Thyroid gland (tissue), 4 donors: Measurements from ENCODE around the gene C1QL1. TPM values are rescaled to one million over a fixed set of nuclear protein-coding genes. Genes with fewer than 3 reads are reported as not detected.
"Not testable (repeated sequence)": the region's sequence is repeated elsewhere in the genome, so short reads cannot be mapped to it uniquely, and the experiment has no call there.

Source experiments
- DNase-seq, 2 donors: peaks; one replicate each; pipeline ENCODE4 v3.0.0-alpha.2; 2019
- H3K27ac ChIP-seq, 3 donors: fragments of 200-600 bp; sonication (generic); 1 replicate in 2 of 3; 2 replicates in 1 of 3; pipeline ENCODE4 v1.5.1; 2016 to 2019; ENCODE audit warnings: mild to moderate bottlenecking in 1 of 3, moderate library complexity in 1 of 3
- H3K27me3 ChIP-seq: fragments of 200-600 bp; sonication (generic); one replicate; pipeline ENCODE4 v1.5.1; 2019
- H3K36me3 ChIP-seq, 2 donors: fragments of 200-600 bp; sonication (generic); one replicate each; pipeline ENCODE4 v1.5.1; 2016 to 2019
- H3K4me1 ChIP-seq, 2 donors: fragments of 200-600 bp; sonication (generic); one replicate each; pipeline ENCODE4 v1.5.1; 2017 to 2019
- H3K4me3 ChIP-seq, 3 donors: fragments of 200-600 bp; sonication (generic); replicated peaks in 1 of 3; 1 replicate in 2 of 3; 2 replicates in 1 of 3; pipeline ENCODE4 v1.5.1; 2016; ENCODE audit warnings: mild to moderate bottlenecking in 1 of 3
- H3K9me3 ChIP-seq: fragments of 200-600 bp; sonication (generic); one replicate; pipeline ENCODE4 v1.5.1; 2017
- POLR2A ChIP-seq, 2 donors: fragments of 450-650 bp; IDR thresholded peaks; one replicate each; pipeline ENCODE4 v1.6.1; 2017; ENCODE audit warnings: antibody characterized with exemption in 2 of 2, mild to moderate bottlenecking in 2 of 2, moderate library complexity in 1 of 2
- WGBS, 2 donors: methylation state at CpG; one replicate each; pipeline ENCODE4 v1.1.5; 2017; 5-methylcytosine and 5-hydroxymethylcytosine counted together
- intact Hi-C: fragments of 100-400 bp; cut with DNase I; formaldehyde crosslinking; loops from one replicate; pipeline ENCODE4 v1.15.1; 2023
- total RNA-seq, 4 donors: library from RNA; depleted of rRNA; stranded (reverse); fragments of >200 nt; gene quantifications; one replicate each; pipeline ENCODE4 v1.2.3, GENCODE V29; 2016
- TF ChIP-seq, protein P1 (sequence below), 6 experiments: fragments of 200-600 bp in 3 of 6; fragments of 450-650 bp in 3 of 6; sonication (generic) in 3 of 6; IDR thresholded peaks; one replicate each; pipeline ENCODE4 v1.5.1; 2016 to 2019; ENCODE audit warnings: antibody characterized with exemption in 6 of 6, mild to moderate bottlenecking in 2 of 6, inconsistent platforms in 1 of 6, moderate library complexity in 1 of 6

Gene C1QL1
- total RNA-seq, 4 donors from 2014 or later, result 0.59 to 0.75 TPM; not detected in 2

DNA sequence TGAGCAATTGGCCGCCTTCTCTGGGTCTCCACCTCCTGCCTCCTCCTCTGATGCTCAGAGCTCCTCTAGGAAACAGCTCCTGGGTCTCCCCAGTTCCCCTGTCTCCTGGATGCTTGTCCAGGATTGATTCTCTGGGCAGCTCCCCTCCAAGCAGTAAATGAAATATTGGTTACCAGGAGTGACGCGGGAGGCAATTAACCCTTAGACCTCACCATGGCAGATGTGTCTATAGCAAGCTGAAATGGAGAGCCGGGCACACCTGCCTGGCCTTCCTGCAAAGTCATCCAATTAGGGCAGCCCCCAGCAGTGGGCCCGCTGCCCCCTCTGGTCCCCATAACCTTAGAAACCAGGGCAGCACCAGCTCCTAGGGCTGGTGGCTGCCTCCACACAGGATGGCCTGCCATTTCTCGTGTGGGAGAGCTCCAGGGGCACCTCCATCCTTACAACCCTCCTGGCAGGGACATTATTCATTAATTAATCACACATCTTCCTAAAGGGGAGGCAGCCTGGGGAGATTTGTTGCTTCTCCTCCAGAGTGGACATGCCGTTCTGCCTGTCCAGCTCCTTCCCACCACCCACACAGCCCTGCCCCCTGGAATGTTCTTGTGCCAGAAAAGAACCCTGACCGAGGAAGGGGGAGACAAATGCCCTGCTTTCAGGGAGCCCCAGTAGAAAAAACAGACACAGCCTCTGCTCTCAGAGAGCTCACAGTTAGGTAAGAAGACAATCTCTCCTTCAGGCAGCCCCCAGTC lies 12.3 kb downstream of the C1QL1 start:
- Histone ChIP-seq H3K27ac (no peak overlapping the region), H3K9me3 (no peaks in the 10 kb centered on the region), H3K36me3 (no peaks in the 10 kb centered on the region), H3K4me1 (peaks cover 2 to 8% of the 10 kb centered on the region in 2 donors), H3K4me3 (no peak overlapping the region), H3K27me3 (no peaks in the 10 kb centered on the region)
- intact Hi-C loops, result no loop called here
- 86% methylated on average over 2 to 8 of the region's 8 CpGs for WGBS, 2 donors
- TF ChIP-seq POLR2A (IDR thresholded peaks at IDR 0.05), result no peak
- TF ChIP-seq, protein P1, sequence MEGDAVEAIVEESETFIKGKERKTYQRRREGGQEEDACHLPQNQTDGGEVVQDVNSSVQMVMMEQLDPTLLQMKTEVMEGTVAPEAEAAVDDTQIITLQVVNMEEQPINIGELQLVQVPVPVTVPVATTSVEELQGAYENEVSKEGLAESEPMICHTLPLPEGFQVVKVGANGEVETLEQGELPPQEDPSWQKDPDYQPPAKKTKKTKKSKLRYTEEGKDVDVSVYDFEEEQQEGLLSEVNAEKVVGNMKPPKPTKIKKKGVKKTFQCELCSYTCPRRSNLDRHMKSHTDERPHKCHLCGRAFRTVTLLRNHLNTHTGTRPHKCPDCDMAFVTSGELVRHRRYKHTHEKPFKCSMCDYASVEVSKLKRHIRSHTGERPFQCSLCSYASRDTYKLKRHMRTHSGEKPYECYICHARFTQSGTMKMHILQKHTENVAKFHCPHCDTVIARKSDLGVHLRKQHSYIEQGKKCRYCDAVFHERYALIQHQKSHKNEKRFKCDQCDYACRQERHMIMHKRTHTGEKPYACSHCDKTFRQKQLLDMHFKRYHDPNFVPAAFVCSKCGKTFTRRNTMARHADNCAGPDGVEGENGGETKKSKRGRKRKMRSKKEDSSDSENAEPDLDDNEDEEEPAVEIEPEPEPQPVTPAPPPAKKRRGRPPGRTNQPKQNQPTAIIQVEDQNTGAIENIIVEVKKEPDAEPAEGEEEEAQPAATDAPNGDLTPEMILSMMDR (IDR thresholded peaks at IDR 0.05), result no peak
- DNase-seq, result no peak

DNA sequence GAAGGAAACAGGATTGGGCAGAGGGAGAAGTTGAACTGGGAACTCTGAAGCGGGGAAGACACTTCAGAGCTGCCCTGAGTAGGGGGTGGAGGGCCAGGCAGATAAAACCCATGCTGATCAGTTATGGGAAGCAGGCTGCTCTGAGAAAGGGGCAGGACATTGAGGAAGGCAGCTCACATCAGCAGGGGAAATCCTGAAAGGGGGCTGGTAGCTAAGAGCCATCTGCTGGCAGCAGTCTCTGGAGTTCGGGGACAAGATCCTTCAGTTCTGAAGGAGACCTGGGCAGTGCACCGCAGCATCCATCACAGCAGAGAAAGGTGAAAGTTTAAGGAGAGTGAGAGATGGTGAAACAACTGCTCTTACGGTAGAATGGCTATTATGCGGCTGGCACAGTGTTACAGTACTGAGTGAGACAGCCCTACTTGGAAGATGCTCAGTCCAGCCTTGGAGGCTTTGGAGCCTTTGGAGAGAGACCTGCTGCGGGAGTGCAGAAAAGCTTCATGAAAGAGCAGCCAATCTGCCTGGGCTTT lies 15.1 kb downstream of the C1QL1 start:
- no peak overlapping the region for H3K4me3 ChIP-seq
- intact Hi-C loops, result no loop called here
- H3K27me3 ChIP-seq, result no peaks in the 10 kb centered on the region
- H3K4me1 ChIP-seq, result no peaks in the 10 kb centered on the region
- no peak overlapping the region for H3K27ac ChIP-seq
- WGBS, 2 donors, result 74 to 84% methylated on average over 6 of the region's 6 CpGs
- TF ChIP-seq POLR2A (IDR thresholded peaks at IDR 0.05), result no peak
- TF ChIP-seq, protein P1 (IDR thresholded peaks at IDR 0.05), result no peak
- H3K9me3 ChIP-seq, result no peaks in the 10 kb centered on the region
- DNase-seq, result no peak
- H3K36me3 ChIP-seq, result no peaks in the 10 kb centered on the region

DNA sequence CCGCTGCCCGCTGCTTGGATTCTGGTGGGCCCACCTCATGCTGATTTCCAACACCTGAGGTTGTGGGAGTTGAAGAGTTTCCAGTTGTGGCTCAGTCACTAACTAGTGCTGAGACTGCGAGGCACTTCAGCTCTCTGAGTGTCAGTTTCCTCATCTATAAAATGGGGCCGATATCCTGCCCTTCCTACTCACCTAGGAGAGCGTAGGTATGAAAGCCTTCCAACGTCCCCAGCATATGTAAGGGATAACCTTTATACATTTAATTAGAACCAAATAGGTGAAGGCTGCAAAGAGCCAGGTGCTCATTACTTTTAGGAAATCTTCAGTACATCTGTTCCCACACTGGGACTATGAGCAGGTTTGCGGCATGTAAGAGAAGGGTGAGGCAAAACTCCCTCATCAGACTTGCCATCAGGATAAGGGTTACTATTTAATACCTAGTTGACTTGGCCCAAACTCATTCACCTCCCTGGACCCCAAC lies 19.7 kb downstream of the C1QL1 start:
- WGBS, 2 donors, result 74 to 85% methylated on average over 5 of the region's 7 CpGs
- Histone ChIP-seq H3K4me1 (peaks cover 4% of the 10 kb centered on the region in 2 donors), H3K4me3 (peak overlapping the region in 1 of 3 donors; percentile 31), H3K36me3 (no peaks in the 10 kb centered on the region), H3K9me3 (no peaks in the 10 kb centered on the region), H3K27me3 (no peaks in the 10 kb centered on the region), H3K27ac (no peak overlapping the region)
- DNase-seq, result no peak
- intact Hi-C loops, result no loop called here
- TF ChIP-seq POLR2A (IDR thresholded peaks at IDR 0.05), result no peak
- TF ChIP-seq, protein P1 (IDR thresholded peaks at IDR 0.05), result no peak

DNA sequence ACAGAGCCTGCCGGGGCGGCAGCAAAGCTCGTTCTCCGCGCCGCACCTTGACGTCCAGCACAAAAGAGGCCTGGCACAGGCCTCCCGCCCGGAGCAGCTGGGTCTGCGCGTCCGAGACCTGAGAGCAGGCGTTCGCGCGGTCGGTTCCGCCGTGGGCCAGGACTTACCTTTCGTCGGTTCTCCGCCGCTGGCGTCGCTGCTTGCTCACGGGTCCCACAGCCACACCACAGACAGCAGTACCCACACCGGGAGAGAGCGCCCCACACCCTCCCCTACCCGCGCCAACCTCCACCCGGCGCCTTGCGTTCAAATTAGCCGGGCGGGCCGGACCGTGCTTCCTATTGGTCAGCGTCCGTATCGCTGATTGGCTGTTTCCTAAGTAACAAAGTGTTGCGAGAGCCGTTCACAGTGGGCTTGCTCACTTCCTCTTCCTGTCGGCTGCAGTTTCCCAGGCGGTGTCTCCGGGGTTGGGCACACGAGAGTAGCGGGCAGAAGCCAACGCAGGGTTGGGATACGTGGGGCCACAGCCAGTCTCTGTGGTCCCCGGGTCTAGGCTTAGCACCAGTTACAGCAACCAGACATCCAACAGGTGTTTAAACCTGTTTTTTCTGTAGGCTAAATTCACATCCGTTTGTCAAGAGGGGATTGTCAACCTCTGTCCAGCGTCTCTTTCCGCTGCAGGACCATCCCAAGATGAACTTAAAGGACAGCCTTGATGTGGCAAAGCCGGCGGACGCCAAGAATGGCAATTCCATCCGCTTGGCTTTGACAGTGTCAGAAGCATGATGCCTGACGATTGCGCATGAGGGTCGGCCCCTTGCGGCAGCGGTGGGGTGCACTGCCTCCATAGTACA lies 20.4 kb downstream of the C1QL1 start, which contains the start of gene KIF18B:
Gene KIF18B (minus strand): TSS at position 313 of the 854 bp plus-strand sequence. CDS start 11,429 bp downstream, outside the sequence.
- TF ChIP-seq POLR2A (IDR thresholded peaks at IDR 0.05), result peak; percentile 16 to 73
- TF ChIP-seq, protein P1 (IDR thresholded peaks at IDR 0.05), result peak in 1 of 6 experiments; percentile 3
- Histone ChIP-seq H3K4me3 (peak within 1 kb of the TSS in 2 of 3 donors; percentile 5 to 31), H3K27me3 (no peaks in the 10 kb centered on the region), H3K9me3 (no peaks in the 10 kb centered on the region), H3K27ac (no peak within 1 kb of the TSS), H3K4me1 (peaks cover 4% of the 10 kb centered on the region in 2 donors), H3K36me3 (no peaks in the 10 kb centered on the region)
- WGBS, 2 donors, result 1 to 4% methylated on average over 17 to 51 of the region's 62 CpGs
- intact Hi-C loops, result no loop called here
- DNase-seq, result peak; percentile 86

DNA sequence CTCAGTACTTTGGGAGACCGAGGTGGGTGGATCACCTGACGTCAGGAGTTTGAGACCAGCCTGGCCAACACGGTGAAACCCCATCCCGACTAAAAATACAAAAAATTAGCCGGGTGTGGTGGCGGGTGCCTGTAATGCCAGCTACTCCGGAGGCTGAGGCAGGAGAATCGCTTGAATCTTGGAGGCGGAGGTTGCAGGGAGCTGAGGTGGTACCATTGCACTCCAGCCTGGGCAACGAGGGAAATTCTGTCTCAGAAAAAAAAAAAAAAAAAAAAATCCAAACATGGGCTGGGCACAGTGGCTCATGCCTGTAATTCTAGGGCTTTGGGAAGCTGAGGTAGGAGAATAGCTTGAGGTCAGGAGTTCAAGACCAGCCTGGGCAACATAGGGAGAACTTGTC lies 22.5 kb downstream of the C1QL1 start:
- WGBS, 2 donors, result 92 to 96% methylated on average over 10 of the region's 10 CpGs
- H3K27ac ChIP-seq, H3K4me1 ChIP-seq, DNase-seq, intact Hi-C loops, H3K4me3 ChIP-seq, H3K36me3 ChIP-seq, H3K27me3 ChIP-seq, H3K9me3 ChIP-seq: not testable (repeated sequence)
